Measurements from ENCODE around the gene NEUROG1.
A peak's percentile ranks its signal among the peaks of the same experiment; 100 is the strongest.

NEUROG1 gene

GRCh38 chr5:135493406-135494180 lies 42.2 kb downstream of the NEUROG1 start:
- peak; percentile 92 for DNase-seq (ENCODE audit: low read depth)

GRCh38 chr5:135492319-135492626 lies 43.5 kb downstream of the NEUROG1 start:
- DNase-seq (ENCODE audit: low read depth), result no peak

- DNase-seq (ENCODE audit: low read depth), result no peak
These were observed 44.0 kb downstream of the NEUROG1 start for GRCh38 chr5:135491552-135492318.

- no peak for DNase-seq (ENCODE audit: low read depth)
These were observed 44.7 kb downstream of the NEUROG1 start for GRCh38 chr5:135491038-135491551.

GRCh38 chr5:135490245-135491037 lies 45.3 kb downstream of the NEUROG1 start:
- no peak for DNase-seq (ENCODE audit: low read depth)

GRCh38 chr5:135489466-135490244 lies 46.1 kb downstream of the NEUROG1 start:
- DNase-seq (ENCODE audit: low read depth), result no peak

GRCh38 chr5:135488727-135489465 lies 46.9 kb downstream of the NEUROG1 start:
- peak; percentile 69 for DNase-seq (ENCODE audit: low read depth)

- DNase-seq (ENCODE audit: low read depth), result no peak
These were observed 47.8 kb downstream of the NEUROG1 start for GRCh38 chr5:135487839-135488514.

- DNase-seq (ENCODE audit: low read depth), result no peak
These were observed 48.7 kb downstream of the NEUROG1 start for GRCh38 chr5:135487037-135487395.

- no peak for DNase-seq (ENCODE audit: low read depth)
These were observed 49.4 kb downstream of the NEUROG1 start for GRCh38 chr5:135486131-135487036.

GRCh38 chr5:135484674-135485086 lies 51.1 kb downstream of the NEUROG1 start:
- no peak for DNase-seq (ENCODE audit: low read depth)
